Stimulated activated CD4-positive, alpha-beta T cell treated with anti-CD3 and anti-CD28 coated beads, Interleukin-4, amount 100 ng/mL, for 1 hour (primary cell): ENCODE results near the gene KIF5A.
"Not testable (repeated sequence)": the region's sequence is repeated elsewhere in the genome, so short reads cannot be mapped to it uniquely, and the experiment has no call there.

ENCODE experiments used
- DNase-seq: peaks from one replicate; pipeline ENCODE4 v3.0.0-alpha.2; 2020

The KIF5A gene

DNA sequence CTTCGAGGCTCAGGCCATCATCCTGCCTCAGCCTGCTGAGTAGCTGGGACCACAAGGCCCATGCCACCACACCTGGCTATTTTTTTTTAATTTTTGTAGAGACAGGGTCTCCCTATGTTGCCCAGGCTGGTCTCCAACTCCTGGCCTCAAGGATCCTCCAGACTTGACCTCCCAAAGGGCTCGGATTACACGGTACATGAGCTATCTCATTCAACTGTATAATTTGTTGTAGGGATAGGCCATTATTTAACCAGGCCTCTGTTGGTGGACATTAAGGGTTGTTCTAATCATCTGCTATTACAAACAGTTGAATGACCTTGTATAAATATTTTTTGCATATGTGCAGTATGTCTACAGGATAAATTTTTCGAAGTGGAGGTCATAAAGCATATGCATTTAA lies 9.0 kb downstream of the KIF5A start:
- no peak for DNase-seq

DNA sequence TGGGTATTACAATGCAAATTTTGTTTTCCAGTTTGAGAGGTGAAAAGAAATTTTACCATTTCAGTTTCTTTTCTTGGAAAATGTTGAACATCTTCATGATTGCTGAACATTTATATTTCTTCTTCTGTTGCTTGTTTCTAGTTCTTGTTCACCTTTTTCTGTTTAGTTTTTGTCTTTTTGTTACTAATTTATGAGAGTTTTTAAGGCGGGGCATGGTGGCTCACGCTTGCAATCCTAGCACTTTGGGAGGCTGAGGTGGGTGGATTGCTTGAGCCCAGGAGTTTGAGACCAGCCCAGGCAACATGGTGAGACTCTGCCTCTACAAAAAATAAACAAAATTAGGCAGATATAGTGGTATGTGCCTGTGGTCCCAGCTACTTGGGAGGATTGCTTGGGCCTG lies 10.7 kb downstream of the KIF5A start:
- DNase-seq, result no peak

DNA sequence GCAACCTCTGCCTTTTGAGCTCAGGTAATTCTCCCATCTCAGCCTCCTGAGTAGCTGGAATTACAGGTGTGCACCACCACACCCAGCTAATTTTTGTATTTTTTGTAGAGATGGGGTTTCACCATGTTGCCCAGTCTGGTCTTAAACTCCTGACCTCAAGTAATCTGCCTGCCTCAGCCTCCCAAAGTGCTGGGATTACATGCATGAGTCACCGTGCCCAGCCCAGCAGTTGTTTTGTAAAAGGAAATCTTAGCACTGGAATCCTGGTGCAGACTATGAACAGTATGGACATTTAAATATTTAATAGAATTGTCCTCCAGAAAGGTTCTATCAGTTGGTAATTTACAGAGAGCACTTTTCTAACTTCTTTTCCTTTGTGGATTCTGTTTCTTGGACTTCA lies 11.3 kb downstream of the KIF5A start:
- DNase-seq, result not testable (repeated sequence)

DNA sequence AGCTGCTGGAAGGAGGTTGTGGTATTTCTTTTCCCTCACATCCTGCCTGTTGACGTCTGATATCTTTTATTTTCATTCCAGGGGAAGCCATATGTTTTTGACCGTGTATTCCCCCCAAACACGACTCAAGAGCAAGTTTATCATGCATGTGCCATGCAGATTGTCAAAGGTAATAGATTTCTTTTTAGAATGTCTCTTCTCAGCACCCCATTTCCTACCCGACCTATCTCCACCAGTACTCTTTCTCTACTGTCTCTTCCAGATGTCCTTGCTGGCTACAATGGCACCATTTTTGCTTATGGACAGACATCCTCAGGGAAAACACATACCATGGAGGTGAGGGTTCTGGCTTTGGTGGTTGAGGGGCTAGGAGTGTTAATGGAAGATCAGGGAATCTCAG lies 13.5 kb downstream of the KIF5A start:
- DNase-seq, result no peak

DNA sequence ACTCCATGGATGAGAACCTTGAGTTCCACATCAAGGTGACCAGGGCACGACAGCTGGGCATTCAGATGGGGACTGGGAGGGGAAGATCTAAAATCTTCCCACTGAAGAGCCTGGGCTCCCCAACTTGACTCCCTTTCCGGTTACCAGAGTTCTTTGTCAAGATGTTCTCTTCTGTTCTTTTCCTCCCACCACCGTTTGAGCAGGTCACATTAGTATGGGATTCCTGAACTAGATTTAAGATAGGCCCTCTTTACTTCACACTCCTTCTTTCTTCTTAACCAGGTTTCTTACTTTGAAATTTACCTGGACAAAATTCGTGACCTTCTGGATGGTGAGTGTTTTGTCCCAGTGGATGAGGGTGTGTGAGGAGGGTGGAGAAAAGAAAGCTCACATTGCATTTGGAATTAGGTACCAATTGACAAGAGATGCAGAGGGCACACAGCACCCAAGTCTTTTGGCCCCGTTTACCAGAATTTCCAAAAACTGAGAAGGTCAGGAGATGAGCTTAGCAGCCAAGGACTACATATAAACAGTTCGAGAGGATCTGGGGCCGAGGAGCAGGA lies 14.4 kb downstream of the KIF5A start:
- DNase-seq, result no peak

DNA sequence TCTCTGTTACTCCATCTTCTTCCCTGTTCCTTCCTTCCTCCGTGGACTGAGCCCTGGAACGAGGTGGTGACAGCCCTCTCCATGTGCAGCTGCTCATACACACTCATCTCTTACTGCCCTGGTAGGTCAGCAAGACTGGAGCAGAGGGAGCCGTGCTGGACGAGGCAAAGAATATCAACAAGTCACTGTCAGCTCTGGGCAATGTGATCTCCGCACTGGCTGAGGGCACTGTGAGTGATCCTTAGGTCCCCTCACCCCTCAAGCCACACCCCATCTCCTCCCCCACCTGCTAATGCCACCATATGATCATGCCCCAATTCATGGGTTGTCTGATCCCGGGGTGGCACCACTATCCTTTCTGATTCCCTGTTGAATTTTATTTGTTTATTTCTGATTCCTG lies 19.0 kb downstream of the KIF5A start:
- DNase-seq, result no peak

DNA sequence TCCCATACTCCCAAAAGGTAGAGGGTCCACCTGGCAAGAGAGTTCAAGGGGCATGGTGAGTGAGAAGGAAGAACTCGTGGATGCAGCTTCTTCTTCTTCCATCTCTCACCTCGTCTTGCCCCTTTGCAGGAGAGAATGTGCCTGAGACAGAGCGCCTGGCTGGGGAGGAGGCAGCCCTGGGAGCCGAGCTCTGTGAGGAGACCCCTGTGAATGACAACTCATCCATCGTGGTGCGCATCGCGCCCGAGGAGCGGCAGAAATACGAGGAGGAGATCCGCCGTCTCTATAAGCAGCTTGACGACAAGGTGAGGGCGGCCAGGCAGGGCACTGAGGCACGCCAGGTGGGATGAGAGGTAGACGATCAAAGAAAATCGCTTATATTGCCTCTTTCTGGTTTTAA lies 20.0 kb downstream of the KIF5A start:
- DNase-seq, result no peak

DNA sequence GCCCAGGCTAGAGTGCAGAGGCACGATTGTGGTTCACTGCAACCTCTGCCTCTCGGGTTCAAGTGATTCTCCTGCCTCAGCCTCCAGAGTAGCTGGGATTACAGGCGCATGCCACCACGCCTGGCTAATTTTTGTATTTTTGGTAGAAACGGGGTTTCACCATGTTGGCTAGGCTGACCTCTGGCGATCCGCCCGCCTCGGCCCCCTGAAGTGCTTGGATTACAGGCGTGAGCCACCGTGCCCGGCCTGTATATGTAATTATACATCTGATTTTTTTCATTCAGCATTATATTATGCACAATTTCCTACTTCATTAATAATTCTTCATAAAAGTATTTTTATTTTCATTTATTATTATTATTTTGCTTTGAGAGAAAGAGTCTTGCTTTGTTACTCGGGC lies 20.6 kb downstream of the KIF5A start:
- DNase-seq, result not testable (repeated sequence)

DNA sequence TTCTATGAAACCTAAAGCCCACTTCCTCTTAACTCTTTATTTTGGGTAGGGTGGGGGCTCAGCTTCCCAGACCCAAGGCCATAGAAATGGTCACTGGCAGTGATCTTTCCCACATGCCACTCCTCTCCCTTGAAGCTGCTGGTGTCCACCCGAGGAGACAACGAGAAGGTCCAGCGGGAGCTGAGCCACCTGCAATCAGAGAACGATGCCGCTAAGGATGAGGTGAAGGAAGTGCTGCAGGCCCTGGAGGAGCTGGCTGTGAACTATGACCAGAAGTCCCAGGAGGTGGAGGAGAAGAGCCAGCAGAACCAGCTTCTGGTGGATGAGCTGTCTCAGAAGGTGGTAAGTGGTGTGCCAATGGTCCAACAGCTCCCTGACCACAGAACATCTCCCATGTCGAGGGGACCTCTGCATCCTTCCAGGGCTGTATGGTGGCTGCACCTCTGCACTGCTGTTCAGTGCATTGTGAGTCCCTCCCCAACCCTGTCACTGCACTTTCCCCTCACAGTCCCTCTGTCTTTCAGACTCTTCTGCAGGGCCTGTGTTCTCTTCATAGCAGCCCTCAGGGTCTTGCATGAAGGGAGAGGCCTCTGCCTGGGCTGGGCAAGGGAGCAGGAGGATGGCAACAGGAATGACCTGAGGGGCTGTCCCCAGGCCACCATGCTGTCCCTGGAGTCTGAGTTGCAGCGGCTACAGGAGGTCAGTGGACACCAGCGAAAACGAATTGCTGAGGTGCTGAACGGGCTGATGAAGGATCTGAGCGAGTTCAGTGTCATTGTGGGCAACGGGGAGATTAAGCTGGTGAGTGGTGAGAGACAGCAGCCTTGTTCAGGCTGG lies 22.3 kb downstream of the KIF5A start:
- DNase-seq, result no peak

DNA sequence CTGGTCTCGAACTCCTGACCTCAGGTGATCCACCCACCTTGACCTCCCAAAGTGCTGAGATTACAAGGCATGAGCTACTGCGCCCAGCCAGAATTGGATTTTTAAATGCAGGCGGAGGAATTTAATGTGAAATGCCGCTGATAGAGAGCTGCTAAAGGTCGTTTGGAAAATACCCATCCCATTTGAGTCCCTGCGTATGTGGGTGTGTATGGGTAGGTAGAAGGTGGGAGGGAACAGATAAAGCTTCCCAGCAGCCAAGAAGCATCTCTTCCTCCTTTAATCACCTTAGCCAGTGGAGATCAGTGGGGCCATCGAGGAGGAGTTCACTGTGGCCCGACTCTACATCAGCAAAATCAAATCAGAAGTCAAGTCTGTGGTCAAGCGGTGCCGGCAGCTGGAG lies 25.0 kb downstream of the KIF5A start:
- no peak for DNase-seq

DNA sequence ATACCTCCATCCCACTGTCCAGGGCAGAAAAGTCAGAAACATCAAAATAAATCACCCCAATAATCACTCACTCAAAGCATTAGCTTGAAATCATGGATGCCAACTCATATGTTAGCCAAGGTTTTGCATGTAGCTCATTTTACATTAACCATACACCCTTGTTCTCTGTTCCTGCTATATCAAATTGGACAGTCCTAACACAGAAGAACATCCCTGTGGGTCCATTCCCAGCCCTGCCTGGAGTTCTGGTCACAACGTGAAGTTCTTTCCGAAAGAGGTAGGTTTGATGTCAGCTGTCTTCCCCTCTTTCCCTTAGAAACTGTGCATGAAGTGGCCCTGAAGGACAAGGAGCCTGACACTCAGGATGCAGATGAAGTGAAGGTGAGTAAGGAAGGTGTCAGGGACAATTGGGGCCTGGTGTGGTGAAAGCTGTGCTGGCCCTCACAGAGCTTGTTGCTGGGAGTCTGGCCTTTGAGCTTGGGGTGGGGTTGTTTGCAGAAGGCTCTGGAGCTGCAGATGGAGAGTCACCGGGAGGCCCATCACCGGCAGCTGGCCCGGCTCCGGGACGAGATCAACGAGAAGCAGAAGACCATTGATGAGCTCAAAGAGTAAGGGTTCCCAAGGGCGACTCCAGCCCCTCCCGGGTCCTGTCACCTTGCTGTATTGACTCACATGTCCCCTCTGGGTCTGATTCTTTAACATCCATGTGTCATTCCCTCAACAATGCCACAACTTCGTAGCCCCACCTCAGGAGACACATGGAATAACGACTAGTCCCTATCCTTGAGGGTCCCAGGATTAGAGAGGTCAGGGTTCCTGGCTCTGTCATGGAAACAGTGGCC lies 26.1 kb downstream of the KIF5A start:
- DNase-seq, result no peak

DNA sequence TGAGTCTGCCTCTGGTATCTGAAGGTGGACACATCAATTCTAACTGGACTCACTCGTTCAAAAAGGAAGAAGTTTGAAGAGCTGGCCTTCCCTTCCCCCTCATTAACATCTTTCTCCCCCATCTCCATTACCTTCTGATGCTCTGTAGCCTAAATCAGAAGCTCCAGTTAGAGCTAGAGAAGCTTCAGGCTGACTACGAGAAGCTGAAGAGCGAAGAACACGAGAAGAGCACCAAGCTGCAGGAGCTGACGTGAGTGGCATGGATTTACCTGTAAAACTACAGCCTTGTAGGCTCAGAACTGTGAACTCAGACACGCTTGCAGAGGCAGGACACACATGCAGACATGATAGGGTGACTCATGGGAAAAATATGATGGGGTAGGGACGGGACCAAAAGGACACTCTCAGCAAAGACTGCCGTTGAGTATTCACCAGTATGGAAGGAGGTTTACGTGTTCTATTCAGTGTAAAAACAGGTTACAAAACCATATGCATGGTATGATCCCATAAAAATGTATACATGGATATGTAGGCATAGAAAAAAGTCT lies 26.8 kb downstream of the KIF5A start:
- no peak for DNase-seq

DNA sequence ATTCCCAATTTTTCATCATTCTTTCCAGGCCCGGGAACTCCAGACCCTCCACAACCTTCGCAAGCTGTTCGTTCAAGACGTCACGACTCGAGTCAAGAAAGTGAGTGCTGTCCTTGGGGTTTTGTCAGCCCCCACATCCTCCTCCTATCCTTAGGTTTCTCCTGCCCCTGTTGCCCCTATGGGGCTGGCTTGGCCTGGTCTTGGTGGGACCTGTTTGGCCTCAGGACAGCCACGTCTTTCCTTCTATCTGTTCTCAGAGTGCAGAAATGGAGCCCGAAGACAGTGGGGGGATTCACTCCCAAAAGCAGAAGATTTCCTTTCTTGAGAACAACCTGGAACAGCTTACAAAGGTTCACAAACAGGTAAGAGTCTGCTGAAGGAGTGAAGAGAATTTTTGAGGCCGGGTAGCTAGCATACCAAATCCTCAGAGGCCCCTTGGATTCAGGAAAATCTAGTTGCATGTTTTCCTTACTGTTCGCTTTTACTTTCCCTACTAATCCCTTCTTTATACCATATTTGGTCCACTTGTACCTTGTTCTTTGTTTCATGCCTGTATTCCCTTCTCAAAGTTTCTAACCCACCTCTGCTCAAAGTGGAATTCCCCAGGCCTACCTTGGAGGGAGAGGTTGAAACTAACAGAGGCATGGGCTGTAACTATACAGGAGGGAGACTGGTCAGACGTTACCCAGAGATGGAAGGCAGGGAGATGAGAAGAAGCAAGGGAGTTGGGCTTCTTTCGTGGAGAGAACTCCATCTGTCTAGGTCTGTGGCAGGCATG lies 28.3 kb downstream of the KIF5A start:
- no peak for DNase-seq

DNA sequence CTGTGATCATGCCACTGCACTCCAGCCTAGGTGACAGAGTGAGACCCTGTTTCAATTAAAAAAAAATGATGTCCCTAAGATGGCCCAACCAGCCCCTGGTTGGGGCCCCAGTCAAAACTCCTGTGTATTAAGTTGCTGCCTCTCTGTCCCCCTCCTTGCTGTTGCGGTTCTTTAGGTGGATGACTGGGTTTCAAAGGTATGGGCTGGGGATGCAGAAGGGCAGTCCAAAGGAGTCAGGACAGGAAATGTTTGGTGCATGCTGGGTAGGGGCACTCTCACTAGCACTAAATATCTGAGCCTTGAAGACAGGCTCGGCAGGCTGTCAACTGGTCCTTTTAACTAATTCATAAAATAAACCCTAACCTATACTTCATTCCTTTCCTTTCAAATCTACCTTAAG lies 29.2 kb downstream of the KIF5A start:
- DNase-seq, result no peak

DNA sequence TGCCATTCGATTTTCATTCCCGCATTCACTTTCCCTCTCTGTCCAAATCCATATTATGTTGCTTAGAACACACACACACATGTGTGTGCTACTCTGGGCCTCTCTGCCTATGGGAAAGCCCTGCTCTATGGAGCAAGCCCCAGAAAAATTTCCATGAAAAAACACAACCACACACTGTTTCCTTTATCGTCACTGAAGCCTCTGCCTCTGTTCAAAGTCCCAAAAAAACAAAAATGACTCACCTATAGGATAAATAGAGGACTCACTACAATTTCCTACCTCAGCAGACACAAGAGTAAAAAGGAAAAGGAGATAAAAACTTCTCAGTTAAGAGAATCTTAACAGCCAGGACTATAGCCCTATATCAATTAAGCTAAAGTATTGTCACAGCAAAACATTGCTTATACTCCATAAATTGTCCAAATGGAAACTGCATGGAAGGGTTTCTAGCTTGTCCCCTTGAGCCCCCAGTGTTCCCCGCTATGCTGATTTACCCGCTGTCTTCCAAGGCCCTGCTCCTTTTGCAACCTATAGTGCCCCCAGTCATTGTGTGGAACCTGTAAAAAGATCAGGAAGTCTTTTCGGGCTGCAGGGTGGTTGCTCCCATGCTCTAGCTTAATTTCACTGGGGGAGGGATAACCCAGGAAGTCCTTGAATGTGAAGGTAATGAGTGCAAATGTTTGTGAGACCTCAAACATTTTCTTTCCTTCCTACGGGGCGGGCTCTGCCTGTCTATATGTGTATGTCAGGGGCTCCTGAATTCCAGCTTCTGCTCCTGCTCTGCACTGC lies 30.0 kb downstream of the KIF5A start:
- no peak for DNase-seq

DNA sequence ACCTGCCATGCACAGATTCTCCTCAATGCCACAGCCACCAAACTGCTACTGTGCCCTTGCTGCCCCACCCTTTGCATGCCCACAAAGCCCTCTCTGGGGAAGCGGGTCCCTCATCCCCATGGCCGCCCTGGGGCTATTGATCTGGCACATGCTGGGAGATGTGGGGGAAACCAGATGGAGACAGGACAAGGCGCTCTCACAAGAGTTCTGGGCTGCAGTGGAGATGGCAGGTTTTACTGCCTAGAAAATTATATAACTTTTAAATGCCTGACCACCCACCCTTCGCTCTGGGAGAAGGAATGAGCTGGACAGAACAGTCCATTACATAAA lies 30.6 kb downstream of the KIF5A start:
- no peak for DNase-seq

DNA sequence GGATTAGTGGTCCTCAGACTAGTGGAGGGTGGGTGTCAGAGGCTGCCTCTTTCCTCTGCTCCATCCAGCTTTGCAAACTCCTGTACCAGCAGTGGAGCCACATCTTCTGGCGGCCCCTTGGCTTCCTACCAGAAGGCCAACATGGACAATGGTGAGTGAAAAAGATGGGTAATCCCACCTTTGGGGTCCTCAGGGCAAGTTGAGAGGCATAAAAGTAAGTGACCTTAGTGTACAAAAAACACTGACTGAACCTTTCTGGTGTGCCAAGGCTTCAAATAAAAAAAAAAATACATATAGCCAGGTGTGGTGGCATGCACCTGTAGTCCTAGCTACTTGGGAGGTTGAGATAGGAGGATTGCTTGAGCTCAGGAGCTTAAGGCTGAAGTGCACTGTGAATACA lies 32.0 kb downstream of the KIF5A start:
- DNase-seq, result no peak

DNA sequence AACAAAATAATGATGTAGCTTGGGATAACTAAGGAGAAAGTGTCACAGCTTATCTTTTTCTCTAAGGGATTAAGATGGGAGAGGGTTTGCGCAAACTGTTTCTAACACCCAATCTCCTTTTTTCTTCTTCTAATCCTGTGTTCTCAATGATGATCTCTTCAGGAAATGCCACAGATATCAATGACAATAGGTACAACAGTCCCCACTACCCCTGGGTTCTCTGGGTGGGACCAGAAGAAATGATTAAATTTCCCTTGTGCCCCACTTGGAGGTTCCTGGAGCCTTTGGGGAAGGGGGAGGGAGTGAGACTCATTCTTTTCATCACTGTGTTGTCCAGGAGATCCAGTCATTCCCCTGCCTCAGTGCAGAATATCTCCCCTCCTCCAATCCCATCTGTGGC lies 32.6 kb downstream of the KIF5A start:
- DNase-seq, result no peak

DNA sequence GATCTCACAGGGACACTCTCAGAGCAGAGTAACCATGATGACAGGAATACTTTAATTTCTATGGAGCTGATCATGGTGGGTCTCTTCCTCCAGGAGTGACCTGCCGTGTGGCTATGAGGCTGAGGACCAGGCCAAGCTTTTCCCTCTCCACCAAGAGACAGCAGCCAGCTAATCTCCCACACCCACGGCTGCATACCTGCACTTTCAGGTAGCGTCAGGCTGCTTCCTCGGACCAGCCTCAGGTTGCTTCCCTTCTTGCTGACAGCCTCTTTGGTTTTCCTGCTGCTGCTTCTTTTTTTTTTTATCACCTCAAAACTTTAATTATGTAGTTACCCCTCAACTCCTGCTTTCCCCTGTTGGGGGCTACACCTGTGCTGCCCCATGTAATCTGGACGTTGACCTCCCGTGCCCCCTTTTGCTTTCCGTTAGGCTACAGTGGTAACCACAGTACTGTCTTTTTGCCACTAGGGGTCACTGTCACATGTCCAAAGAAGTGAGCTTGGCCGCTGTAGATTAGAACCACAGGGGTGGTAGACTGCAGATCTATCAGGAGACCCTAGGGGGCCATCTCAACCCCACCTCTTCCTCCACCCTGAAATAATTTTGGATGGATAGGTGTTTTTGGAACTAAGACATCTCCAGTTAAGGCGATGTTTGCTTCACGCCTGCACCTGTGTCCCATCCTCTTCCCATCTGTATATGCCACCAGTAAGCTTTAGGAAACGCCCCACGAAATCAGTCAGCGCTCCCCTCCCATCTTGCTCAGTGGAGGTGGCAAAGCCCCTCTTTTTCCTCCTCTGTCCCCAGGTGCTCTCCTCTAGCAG lies 33.4 kb downstream of the KIF5A start:
- peak; percentile 43 for DNase-seq

DNA sequence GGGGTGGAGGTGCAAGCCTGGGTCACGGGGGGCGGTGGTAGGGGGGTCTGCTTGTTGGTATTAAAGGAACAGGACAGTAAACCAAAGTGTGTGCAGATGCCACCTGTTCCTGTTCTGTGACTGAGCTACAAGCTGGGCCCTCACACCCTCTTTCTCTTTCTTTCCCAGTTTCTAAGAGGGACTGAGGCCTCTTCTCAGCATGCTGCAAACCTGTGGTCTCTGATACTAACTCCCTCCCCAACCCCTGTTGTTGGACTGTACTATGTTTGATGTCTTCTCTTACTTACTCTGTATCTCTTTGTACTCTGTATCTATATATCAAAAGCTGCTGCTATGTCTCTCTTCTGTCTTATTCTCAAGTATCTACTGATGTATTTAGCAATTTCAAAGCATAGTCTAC lies 34.2 kb downstream of the KIF5A start:
- DNase-seq, result no peak

DNA sequence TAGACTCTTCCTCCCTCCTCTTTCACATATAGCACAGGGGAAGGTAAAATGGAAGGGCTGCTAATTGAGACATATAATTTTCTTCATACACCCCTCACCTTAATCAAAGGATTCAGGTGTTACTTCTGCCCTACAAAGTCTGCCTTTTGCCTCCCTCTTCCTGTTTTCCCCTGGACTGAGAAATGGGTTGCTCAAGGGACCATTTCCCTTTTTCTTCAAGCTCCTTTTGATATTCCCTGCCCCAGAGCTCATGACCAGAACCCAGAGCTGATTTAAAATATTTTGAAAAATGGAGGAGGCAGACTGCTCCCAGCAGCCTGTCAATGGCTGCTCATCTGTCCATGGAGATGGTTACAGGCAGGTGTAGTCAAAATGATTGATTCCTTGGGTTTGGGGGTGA lies 34.8 kb downstream of the KIF5A start:
- no peak for DNase-seq
